ENCODE measurements around the gene SPINK4.

The SPINK4 gene

DNA sequence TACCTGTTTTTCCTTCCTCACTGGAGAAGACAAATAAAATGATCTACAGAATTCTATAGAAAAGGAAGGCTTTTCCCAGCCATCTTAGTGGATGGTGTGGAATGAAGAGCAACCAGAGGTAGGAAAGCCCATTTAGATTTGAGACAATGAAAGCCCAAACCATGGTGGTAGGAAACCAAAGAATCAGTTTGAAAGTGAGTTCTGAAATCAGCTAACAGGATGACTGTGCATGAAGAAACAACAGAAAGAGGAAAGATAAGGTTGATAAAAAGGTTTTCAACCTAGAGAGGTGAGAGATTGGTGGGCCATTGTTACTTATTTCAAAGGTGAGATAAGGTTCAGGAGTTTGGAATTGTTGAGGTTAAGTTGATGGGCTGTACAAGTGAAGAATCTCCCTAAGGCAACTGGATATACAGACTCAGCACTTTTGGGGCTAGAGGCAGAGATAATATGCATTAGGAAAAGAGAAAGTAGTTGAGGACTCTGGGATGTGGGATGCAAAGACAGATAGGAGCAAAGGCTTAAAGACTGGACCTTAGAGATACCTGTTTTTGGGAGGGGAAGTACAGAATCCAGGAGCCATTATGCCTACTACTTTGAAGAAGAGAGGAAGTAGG lies 27.3 kb downstream of the SPINK4 start:
- no peak for DNase-seq (ENCODE audit: low read depth)
- H3K4me3 ChIP-seq (ENCODE audit: low read depth, low read length): no peak overlapping the region
- TF ChIP-seq, protein P1, sequence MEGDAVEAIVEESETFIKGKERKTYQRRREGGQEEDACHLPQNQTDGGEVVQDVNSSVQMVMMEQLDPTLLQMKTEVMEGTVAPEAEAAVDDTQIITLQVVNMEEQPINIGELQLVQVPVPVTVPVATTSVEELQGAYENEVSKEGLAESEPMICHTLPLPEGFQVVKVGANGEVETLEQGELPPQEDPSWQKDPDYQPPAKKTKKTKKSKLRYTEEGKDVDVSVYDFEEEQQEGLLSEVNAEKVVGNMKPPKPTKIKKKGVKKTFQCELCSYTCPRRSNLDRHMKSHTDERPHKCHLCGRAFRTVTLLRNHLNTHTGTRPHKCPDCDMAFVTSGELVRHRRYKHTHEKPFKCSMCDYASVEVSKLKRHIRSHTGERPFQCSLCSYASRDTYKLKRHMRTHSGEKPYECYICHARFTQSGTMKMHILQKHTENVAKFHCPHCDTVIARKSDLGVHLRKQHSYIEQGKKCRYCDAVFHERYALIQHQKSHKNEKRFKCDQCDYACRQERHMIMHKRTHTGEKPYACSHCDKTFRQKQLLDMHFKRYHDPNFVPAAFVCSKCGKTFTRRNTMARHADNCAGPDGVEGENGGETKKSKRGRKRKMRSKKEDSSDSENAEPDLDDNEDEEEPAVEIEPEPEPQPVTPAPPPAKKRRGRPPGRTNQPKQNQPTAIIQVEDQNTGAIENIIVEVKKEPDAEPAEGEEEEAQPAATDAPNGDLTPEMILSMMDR (IDR thresholded peaks at IDR 0.05; ENCODE audit: low read depth, low read length, missing control alignments): no peak

GRCh38 chr9:33270146-33270545 lies 30.2 kb downstream of the SPINK4 start:
- TF ChIP-seq, protein P1 (IDR thresholded peaks at IDR 0.05; ENCODE audit: low read depth, low read length, missing control alignments): no peak
- H3K4me3 ChIP-seq (ENCODE audit: low read depth, low read length): no peak overlapping the region
- DNase-seq (ENCODE audit: low read depth): no peak

- H3K4me3 ChIP-seq (ENCODE audit: low read depth, low read length): no peak overlapping the region
- TF ChIP-seq, protein P1 (IDR thresholded peaks at IDR 0.05; ENCODE audit: low read depth, low read length, missing control alignments): no peak
- DNase-seq (ENCODE audit: low read depth): no peak
These were observed 32.1 kb downstream of the SPINK4 start for GRCh38 chr9:33272061-33272460.

GRCh38 chr9:33273266-33273971 lies 33.5 kb downstream of the SPINK4 start:
- H3K4me3 ChIP-seq (ENCODE audit: low read depth, low read length): no peak overlapping the region
- DNase-seq (ENCODE audit: low read depth): no peak
- TF ChIP-seq, protein P1 (IDR thresholded peaks at IDR 0.05; ENCODE audit: low read depth, low read length, missing control alignments): no peak

- no peak for DNase-seq (ENCODE audit: low read depth)
- H3K4me3 ChIP-seq (ENCODE audit: low read depth, low read length): no peak overlapping the region
- TF ChIP-seq, protein P1 (IDR thresholded peaks at IDR 0.05; ENCODE audit: low read depth, low read length, missing control alignments): no peak
These were observed 34.0 kb downstream of the SPINK4 start for GRCh38 chr9:33273972-33274328.

- H3K4me3 ChIP-seq (ENCODE audit: low read depth, low read length): no peak overlapping the region
- TF ChIP-seq, protein P1 (IDR thresholded peaks at IDR 0.05; ENCODE audit: low read depth, low read length, missing control alignments): no peak
- DNase-seq (ENCODE audit: low read depth): no peak
These were observed 37.5 kb downstream of the SPINK4 start for GRCh38 chr9:33277484-33277883.

GRCh38 chr9:33285502-33285901 lies 45.5 kb downstream of the SPINK4 start:
- DNase-seq (ENCODE audit: low read depth): no peak
- TF ChIP-seq, protein P1 (IDR thresholded peaks at IDR 0.05; ENCODE audit: low read depth, low read length, missing control alignments): no peak
- no peak overlapping the region for H3K4me3 ChIP-seq (ENCODE audit: low read depth, low read length)
